Peyer's patch (tissue), 4 donors: Measurements from ENCODE around the gene FAM53A. TPM values are rescaled to one million over a fixed set of nuclear protein-coding genes. Genes with fewer than 3 reads are reported as not detected.

ENCODE experiments used
- DNase-seq, 3 donors: peaks; one replicate each; pipeline ENCODE4 v3.0.0-alpha.2; 2017 to 2019
- H3K27ac ChIP-seq, 4 donors: fragments of 200-600 bp; sonication (generic); one replicate each; pipeline ENCODE4 v1.5.1; 2016 to 2019
- H3K27me3 ChIP-seq, 2 donors: fragments of 200-600 bp; sonication (generic); one replicate each; pipeline ENCODE4 v1.5.1; 2019
- H3K36me3 ChIP-seq, 3 donors: fragments of 200-600 bp; sonication (generic); one replicate each; pipeline ENCODE4 v1.5.1; 2016 to 2019
- H3K4me1 ChIP-seq, 4 donors: fragments of 200-600 bp; sonication (generic); one replicate each; pipeline ENCODE4 v1.5.1; 2016 to 2019
- H3K4me3 ChIP-seq, 4 donors: fragments of 200-600 bp; sonication (generic); 1 replicate in 3 of 4; 2 replicates in 1 of 4; pipeline ENCODE4 v1.5.1; 2016 to 2019; ENCODE audit warnings: mild to moderate bottlenecking in 1 of 4
- H3K9me3 ChIP-seq, 4 donors: fragments of 200-600 bp; sonication (generic); one replicate each; pipeline ENCODE4 v1.5.1; 2016 to 2019; ENCODE audit warnings: mild to moderate bottlenecking in 1 of 4
- CTCF ChIP-seq, 6 experiments: fragments of 450-650 bp in 4 of 6; fragments of 200-600 bp in 2 of 6; sonication (generic) in 1 of 6; IDR thresholded peaks; one replicate each; pipeline ENCODE4 v1.5.1; 2017 to 2019; ENCODE audit warnings: antibody characterized with exemption in 6 of 6, mild to moderate bottlenecking in 3 of 6, moderate library complexity in 1 of 6
- POLR2A ChIP-seq, 2 donors: fragments of 450-650 bp; IDR thresholded peaks; one replicate each; pipeline ENCODE4 v1.5.1; 2017; ENCODE audit warnings: antibody characterized with exemption in 2 of 2, mild to moderate bottlenecking in 2 of 2, moderate library complexity in 2 of 2
- total RNA-seq, 4 donors: library from RNA; depleted of rRNA; stranded (reverse); fragments of >200 nt; gene quantifications; one replicate each; pipeline ENCODE4 v1.1.0, GENCODE V29; 2016

Gene FAM53A
- total RNA-seq, 4 donors from 2014 or later = 1.5 to 8.3 (median 1.8) TPM; not detected in 1

- DNase-seq = no peak
- Histone ChIP-seq H3K27me3 (no peaks in the 10 kb centered on the region), H3K4me1 (no peaks in the 10 kb centered on the region), H3K36me3 (no peaks in the 10 kb centered on the region), H3K4me3 (no peak overlapping the region), H3K9me3 (no peaks in the 10 kb centered on the region), H3K27ac (no peak overlapping the region)
- no peak for TF ChIP-seq CTCF (IDR thresholded peaks at IDR 0.05)
Measured at GRCh38 chr4:1599491-1600210, 84.5 kb downstream of the FAM53A start.

GRCh38 chr4:1599026-1599481, 85.1 kb downstream of the FAM53A start:
- no peaks in the 10 kb centered on the region for H3K9me3 ChIP-seq
- TF ChIP-seq POLR2A (IDR thresholded peaks at IDR 0.05) (no peak), CTCF (IDR thresholded peaks at IDR 0.05) (no peak)
- DNase-seq = no peak

GRCh38 chr4:1598206-1599025, 85.7 kb downstream of the FAM53A start:
- H3K4me1 ChIP-seq = no peaks in the 10 kb centered on the region
- H3K4me3 ChIP-seq = no peak overlapping the region
- H3K27ac ChIP-seq = no peak overlapping the region
- H3K9me3 ChIP-seq = no peaks in the 10 kb centered on the region
- H3K27me3 ChIP-seq = no peaks in the 10 kb centered on the region
- DNase-seq = no peak
- no peaks in the 10 kb centered on the region for H3K36me3 ChIP-seq
- no peak for TF ChIP-seq CTCF (IDR thresholded peaks at IDR 0.05)
- no peak for TF ChIP-seq POLR2A (IDR thresholded peaks at IDR 0.05)

More at GRCh38 chr4:1599026-1599481, 85.1 kb downstream of the FAM53A start:
- Histone ChIP-seq H3K27me3 (no peaks in the 10 kb centered on the region), H3K36me3 (no peaks in the 10 kb centered on the region), H3K4me1 (no peaks in the 10 kb centered on the region), H3K4me3 (no peak overlapping the region), H3K27ac (no peak overlapping the region)

GRCh38 chr4:1597021-1597931, 86.8 kb downstream of the FAM53A start:
- H3K27me3 ChIP-seq = no peaks in the 10 kb centered on the region
- H3K4me3 ChIP-seq = no peak overlapping the region
- H3K9me3 ChIP-seq = peaks cover 0 to 4% (median 0%) of the 10 kb centered on the region in 4 donors
- DNase-seq = no peak
- H3K36me3 ChIP-seq = no peaks in the 10 kb centered on the region
- TF ChIP-seq CTCF (IDR thresholded peaks at IDR 0.05) = no peak
- no peak for TF ChIP-seq POLR2A (IDR thresholded peaks at IDR 0.05)
- H3K4me1 ChIP-seq = no peaks in the 10 kb centered on the region
- no peak overlapping the region for H3K27ac ChIP-seq

- Histone ChIP-seq H3K4me3 (no peak overlapping the region), H3K4me1 (no peaks in the 10 kb centered on the region), H3K36me3 (no peaks in the 10 kb centered on the region), H3K9me3 (peaks cover 0 to 9% (median 1%) of the 10 kb centered on the region in 4 donors), H3K27me3 (no peaks in the 10 kb centered on the region), H3K27ac (no peak overlapping the region)
- DNase-seq = no peak
- TF ChIP-seq POLR2A (IDR thresholded peaks at IDR 0.05) = no peak
- TF ChIP-seq CTCF (IDR thresholded peaks at IDR 0.05) = no peak
Measured at GRCh38 chr4:1596393-1596792, 87.7 kb downstream of the FAM53A start.
